Measurements from ENCODE around the gene SSH2.

- TF ChIP-seq POLR2A (IDR thresholded peaks at IDR 0.05) = no peak
- no peak for TF ChIP-seq CTCF (IDR thresholded peaks at IDR 0.05)
Observed at GRCh38 chr17:29880031-29880430, 50.0 kb downstream of the SSH2 start.
